Right cardiac atrium (tissue), 5 donors: ENCODE measurements around the gene NUP210. TPM values are rescaled to one million over a fixed set of nuclear protein-coding genes. Genes with fewer than 3 reads are reported as not detected.

Experiments
- ATAC-seq, 2 donors: fragments of 200-7000 bp; cut with Tn5 transposase; one replicate each; pipeline versions ENCODE4 v1.8.0 to v1.9.1; 2020; ENCODE audit warnings: moderate library complexity in 2 of 2, mild to moderate bottlenecking in 1 of 2
- DNase-seq, 3 donors: peaks; one replicate each; pipeline ENCODE4 v3.0.0-alpha.2; 2020
- H3K27ac ChIP-seq: one replicate; pipeline ENCODE4 v1.5.1; 2013; ENCODE audit warnings: mild to moderate bottlenecking, low read length, control low read depth, moderate library complexity
- H3K27me3 ChIP-seq: one replicate; pipeline ENCODE4 v1.6.1; 2013; ENCODE audit not compliant: control insufficient read depth, insufficient read depth
- H3K4me1 ChIP-seq: one replicate; pipeline ENCODE4 v1.6.1; 2013; ENCODE audit warnings: low read length; ENCODE audit not compliant: control insufficient read depth, insufficient read depth
- H3K4me3 ChIP-seq: one replicate; pipeline ENCODE4 v1.5.1; 2013; ENCODE audit warnings: low read length, control low read depth
- H3K9me3 ChIP-seq: one replicate; pipeline ENCODE4 v1.6.1; 2013; ENCODE audit warnings: low read length; ENCODE audit not compliant: control insufficient read depth
- WGBS: extraction: QIAGEN DNeasy Blood & Tissue Kit; methylation state at CpG from one replicate; pipeline ENCODE4 v1.1.7; 2013; 5-methylcytosine and 5-hydroxymethylcytosine counted together
- intact Hi-C, 4 donors: fragments of 100-400 bp; cut with DNase I; formaldehyde crosslinking; loops; one replicate each; pipeline versions ENCODE4 v1.11.0 to v1.14.0; 2022 to 2023
- polyA plus RNA-seq: library from polyadenylated mRNA; stranded (reverse); fragments of 200-250 nt; gene quantifications from one replicate; pipeline ENCODE4 v1.2.3, GENCODE V29; 2013
- total RNA-seq, 4 donors: library from RNA; stranded (reverse); fragmentation: NEBNext Ultra II Directional; extraction: Animal tissue kit (Norgen Biotek cat#: 25700); gene quantifications; one replicate each; pipeline ENCODE4 v1.2.1, GENCODE V29; 2021
- donor health status: healthy with polysubstance abuse.
- donor health status: DM: no; HTN: yes; CAD: no.
- donor health status: DM: no; HTN: no; CAD: no.
- donor health status: DM: no; HTN: yes; CAD: no; lungs with severe emphysema.
- donor health status: DM: yes; HTN: yes; CAD: no.

The NUP210 gene
- total and polyA plus RNA-seq, 5 donors = 2.0 to 5.9 (median 3.3) TPM

GRCh38 chr3:13371100-13372075 is 48.7 kb downstream of the NUP210 start:
- intact Hi-C loops = no loop called here
- no peak overlapping the region for H3K27ac ChIP-seq
- H3K4me3 ChIP-seq = no peak overlapping the region
- H3K4me1 ChIP-seq = no peaks in the 10 kb centered on the region
- H3K9me3 ChIP-seq = no peaks in the 10 kb centered on the region
- ATAC-seq (no peak), DNase-seq (no peak)
- 83% methylated on average over 17 of the region's 17 CpGs for WGBS
- no peaks in the 10 kb centered on the region for H3K27me3 ChIP-seq

DNA sequence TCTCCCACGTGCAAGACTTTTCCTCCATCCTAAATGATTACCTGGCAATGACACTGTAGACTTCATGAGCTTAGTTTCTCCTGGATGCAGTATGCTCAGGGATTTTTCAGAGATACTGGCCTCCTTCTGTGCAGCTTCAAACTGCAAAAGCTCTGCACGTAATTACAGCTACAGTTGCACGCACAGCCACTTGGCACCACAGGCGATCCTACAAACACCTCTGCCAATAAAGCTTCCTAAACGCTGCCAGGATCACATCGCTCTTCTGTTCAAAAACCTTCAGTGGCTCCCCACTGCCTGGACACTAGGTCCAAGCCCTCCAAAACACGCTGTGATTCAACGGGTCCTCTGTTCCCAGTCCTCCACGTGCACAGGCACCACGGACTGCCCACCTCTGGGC is 49.5 kb downstream of the NUP210 start:
- WGBS = 73% methylated on average over 10 of the region's 10 CpGs
- intact Hi-C loops = no loop called here
- Histone ChIP-seq H3K4me1 (no peaks in the 10 kb centered on the region), H3K27ac (no peak overlapping the region), H3K27me3 (no peaks in the 10 kb centered on the region), H3K4me3 (no peak overlapping the region), H3K9me3 (no peaks in the 10 kb centered on the region)
- peak in 1 of 3 donors; percentile 22 for DNase-seq
- no peak for ATAC-seq

- 53% methylated on average over 3 of the region's 3 CpGs for WGBS
- intact Hi-C loops = no loop called here
- Histone ChIP-seq H3K4me3 (no peak overlapping the region), H3K27ac (no peak overlapping the region), H3K4me1 (no peaks in the 10 kb centered on the region), H3K27me3 (no peaks in the 10 kb centered on the region), H3K9me3 (no peaks in the 10 kb centered on the region)
- peak in 1 of 3 donors; percentile 12 for DNase-seq
- no peak for ATAC-seq
Observed at GRCh38 chr3:13370055-13370454, 50.1 kb downstream of the NUP210 start.

DNA sequence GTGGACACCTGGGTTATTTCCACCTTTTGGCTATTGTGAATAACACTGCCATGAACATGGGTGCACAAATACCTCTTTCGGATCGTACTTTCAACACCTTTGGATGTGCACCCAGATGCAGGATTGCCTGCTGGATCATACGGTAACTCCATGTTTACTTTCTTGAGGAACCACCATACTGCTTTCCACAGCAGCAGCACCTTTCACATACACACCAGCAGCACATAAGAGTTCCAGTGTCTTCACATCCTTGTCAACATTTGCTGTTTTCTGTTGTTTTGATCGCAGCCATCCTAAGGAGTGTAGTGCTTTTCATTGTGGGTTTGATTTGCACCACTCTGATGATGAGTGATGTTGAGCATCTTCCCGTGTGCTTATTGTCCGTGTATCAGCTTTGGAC is 51.3 kb downstream of the NUP210 start:
- no peak overlapping the region for H3K4me3 ChIP-seq
- no peaks in the 10 kb centered on the region for H3K9me3 ChIP-seq
- intact Hi-C loops = no loop called here
- no peaks in the 10 kb centered on the region for H3K4me1 ChIP-seq
- DNase-seq (no peak), ATAC-seq (no peak)
- no peaks in the 10 kb centered on the region for H3K27me3 ChIP-seq
- WGBS = 94% methylated on average over 6 of the region's 6 CpGs
- H3K27ac ChIP-seq = no peak overlapping the region

DNA sequence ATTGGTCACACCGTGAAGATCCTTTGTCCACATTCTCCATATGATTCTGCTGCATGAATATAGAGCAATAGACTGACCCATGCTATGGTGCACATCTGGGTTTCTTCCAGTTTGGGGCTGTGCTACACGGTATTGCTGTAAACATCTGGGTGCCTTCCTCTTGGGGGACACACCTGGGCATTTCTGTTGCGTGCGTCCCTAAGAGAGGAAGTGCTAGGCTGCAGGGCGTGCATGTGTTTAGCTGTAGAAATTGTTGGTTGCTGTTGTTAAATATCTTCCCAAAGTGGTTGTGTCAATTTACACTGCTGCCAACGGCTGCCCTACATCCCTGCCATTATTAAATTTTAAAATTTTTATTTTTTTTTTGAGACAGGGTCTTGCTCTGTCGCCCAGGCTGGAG is 52.4 kb downstream of the NUP210 start:
- DNase-seq = no peak
- intact Hi-C loops = no loop called here

DNA sequence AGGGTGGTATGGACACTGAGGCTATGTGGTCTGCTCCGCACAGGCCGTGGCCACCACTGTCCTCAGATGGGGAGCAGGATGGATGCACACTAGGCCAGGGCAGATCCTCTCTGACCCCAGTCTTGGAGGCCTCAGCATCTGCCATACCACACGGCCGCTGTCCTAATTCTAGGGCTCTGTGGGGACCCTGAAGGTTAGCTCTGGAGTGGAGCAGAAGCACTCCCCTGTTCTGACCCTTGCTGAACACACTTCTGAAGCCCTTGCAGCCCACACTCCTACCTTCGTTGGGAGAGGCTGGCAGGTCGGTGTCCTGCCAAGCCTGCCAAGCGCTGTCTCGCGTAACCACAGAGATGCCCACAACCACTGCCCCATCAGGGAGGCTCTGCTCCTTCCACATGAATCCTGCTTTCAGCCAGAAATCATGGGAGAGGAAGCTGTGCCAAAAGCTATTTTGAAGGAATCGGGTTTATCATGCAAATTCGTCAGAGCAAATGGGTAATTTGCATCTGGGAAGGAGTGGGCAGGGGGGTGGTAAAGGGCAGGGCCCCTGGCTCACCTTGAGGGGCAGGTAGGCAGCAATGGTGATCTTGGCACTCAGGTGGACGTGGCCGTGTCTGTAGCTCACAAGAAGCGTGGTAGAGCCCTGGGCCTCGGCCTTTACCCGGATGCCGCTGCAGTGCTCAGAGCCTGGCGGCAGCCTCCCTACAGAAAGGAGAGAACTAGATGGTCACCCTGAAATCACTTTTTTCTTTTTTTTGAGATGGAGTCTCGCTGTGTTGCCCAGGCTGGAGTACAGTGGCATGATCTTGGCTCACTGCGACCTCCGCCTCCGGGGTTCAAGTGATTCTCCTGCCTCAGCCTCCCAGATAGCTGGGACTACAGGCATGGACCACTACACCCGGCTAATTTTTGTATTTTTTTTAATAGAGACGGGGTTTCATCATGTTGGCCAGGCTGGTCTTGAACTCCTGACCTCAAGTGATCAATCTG is 54.4 kb downstream of the NUP210 start:
- no peaks in the 10 kb centered on the region for H3K27me3 ChIP-seq
- DNase-seq (no peak), ATAC-seq (no peak)
- no peaks in the 10 kb centered on the region for H3K4me1 ChIP-seq
- WGBS = 93% methylated on average over 24 of the region's 24 CpGs
- H3K4me3 ChIP-seq = no peak overlapping the region
- intact Hi-C loops = no loop called here
- no peak overlapping the region for H3K27ac ChIP-seq
- H3K9me3 ChIP-seq = no peaks in the 10 kb centered on the region

More for the DNA sequence above, 52.4 kb downstream of the NUP210 start:
- H3K4me1 ChIP-seq = no peaks in the 10 kb centered on the region
- H3K27me3 ChIP-seq = no peaks in the 10 kb centered on the region
- H3K4me3 ChIP-seq = no peak overlapping the region
- whole genome bisulfite sequencing = 84% methylated on average over 7 of the region's 7 CpGs
- no peaks in the 10 kb centered on the region for H3K9me3 ChIP-seq
- no peak overlapping the region for H3K27ac ChIP-seq
- no peak for ATAC-seq

DNA sequence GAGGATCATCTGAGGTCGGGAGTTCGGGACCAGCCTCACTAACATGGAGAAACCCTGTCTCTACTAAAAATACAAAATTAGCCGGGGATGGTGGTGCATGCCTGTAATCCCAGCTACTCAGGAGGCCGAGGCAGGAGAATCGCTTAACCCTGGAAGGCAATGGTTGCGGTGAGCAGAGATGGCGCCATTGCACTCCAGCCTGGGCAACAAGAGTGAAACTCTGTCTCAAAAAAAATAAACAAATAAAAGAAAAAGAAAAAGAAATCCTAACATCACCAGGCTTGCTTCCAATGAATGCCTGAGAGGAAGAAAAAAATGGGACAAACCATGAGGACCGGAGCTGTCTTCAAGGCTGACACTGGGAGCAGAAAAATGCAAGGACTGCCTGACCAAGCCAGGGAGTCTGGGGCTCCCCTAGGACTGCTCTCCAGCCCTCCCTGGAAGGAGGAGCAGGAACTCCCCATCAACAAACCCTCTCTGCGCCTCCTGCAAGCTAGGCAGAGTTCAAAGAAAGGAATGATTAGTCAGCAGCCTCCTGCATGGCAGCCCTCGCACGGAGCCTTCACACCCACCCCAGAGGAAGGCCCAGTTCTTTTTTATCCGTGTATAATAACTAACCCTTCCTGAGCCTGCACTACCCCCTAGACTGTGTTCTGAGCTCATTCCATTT is 55.4 kb downstream of the NUP210 start:
- Histone ChIP-seq H3K27me3 (no peaks in the 10 kb centered on the region), H3K4me1 (no peaks in the 10 kb centered on the region), H3K27ac (no peak overlapping the region), H3K9me3 (no peaks in the 10 kb centered on the region), H3K4me3 (no peak overlapping the region)
- ATAC-seq = no peak
- DNase-seq = no peak
- intact Hi-C loops = no loop called here
- WGBS = 80% methylated on average over 12 of the region's 12 CpGs

- Histone ChIP-seq H3K4me3 (no peak overlapping the region), H3K27me3 (no peaks in the 10 kb centered on the region), H3K27ac (no peak overlapping the region), H3K9me3 (no peaks in the 10 kb centered on the region), H3K4me1 (no peaks in the 10 kb centered on the region)
- intact Hi-C loops = no loop called here
- DNase-seq (no peak), ATAC-seq (no peak)
- 91% methylated on average over 8 of the region's 8 CpGs for WGBS
Observed at GRCh38 chr3:13362551-13362950, 57.6 kb downstream of the NUP210 start.

DNA sequence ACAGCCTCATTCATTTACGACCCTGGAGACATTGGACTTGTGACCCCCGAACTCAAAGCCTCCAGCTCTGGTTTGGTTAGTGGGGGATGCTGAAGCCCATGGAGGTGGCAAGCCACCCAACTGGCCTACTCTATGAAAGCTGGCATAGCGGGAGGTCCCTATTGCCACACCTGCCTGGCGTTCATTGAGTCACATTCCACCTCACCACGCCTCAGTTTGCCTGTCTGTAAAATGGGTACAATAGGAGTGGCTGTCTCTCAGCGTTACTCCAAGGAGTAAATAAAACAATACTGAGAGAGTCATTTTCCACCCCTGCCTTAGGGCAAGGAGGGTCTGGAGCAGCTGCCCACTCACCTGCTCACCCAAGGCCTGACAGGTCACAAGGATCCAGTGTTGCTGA is 60.2 kb downstream of the NUP210 start:
- no peaks in the 10 kb centered on the region for H3K27me3 ChIP-seq
- no peak overlapping the region for H3K27ac ChIP-seq
- 90% methylated on average over 6 of the region's 6 CpGs for WGBS
- intact Hi-C loops = no loop called here
- H3K4me3 ChIP-seq = no peak overlapping the region
- no peaks in the 10 kb centered on the region for H3K4me1 ChIP-seq
- DNase-seq (no peak), ATAC-seq (no peak)
- no peaks in the 10 kb centered on the region for H3K9me3 ChIP-seq

DNA sequence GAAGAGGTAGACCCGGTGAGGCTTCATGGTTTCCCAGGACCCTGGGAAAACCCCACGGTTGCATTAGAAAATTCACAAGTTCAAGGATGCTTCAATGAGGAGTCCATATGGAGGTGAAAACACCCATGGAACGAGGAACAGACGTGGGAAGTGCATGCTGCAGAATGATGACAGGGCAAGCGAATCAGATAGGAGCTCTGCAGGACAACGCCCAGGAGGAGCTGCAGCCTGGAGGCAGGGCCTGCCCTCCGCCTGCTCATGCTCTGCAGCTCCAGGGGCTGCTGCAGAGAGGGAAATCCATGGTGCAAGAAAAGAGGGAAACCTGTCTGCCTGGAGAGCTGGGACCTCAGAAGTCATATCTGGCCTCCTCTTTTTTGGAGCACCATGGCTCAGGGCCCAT is 61.5 kb downstream of the NUP210 start:
- no peaks in the 10 kb centered on the region for H3K27me3 ChIP-seq
- H3K4me3 ChIP-seq = no peak overlapping the region
- DNase-seq = no peak
- ATAC-seq = no peak
- H3K27ac ChIP-seq = no peak overlapping the region
- WGBS = 84% methylated on average over 7 of the region's 7 CpGs
- no peaks in the 10 kb centered on the region for H3K4me1 ChIP-seq
- intact Hi-C loops = no loop called here
- no peaks in the 10 kb centered on the region for H3K9me3 ChIP-seq
